ENCODE results near the gene IGF1R. TPM values are rescaled to one million over a fixed set of nuclear protein-coding genes. Genes with fewer than 3 reads are reported as not detected.

The IGF1R gene
- total RNA-seq, 1 experiment from 2014 or later: 3.8 TPM

GRCh38 chr15:98949624-98950023 is 301.3 kb downstream of the IGF1R start:
- Histone ChIP-seq H3K4me1 (ENCODE audit: insufficient read depth, low read length) (peaks cover 10% of the 10 kb centered on the region; the same call in 1 of the 2 replicates), H3K27ac (ENCODE audit: low read length) (no peak overlapping the region), H3K36me3 (ENCODE audit: low read depth, low read length) (no peaks in the 10 kb centered on the region), H3K9me3 (ENCODE audit: low read length) (no peaks in the 10 kb centered on the region), H2AFZ (ENCODE audit: low read length) (no peak overlapping the region), H3K4me3 (ENCODE audit: low read length) (no peak overlapping the region), H3F3A (ENCODE audit: low read length, unreplicated experiment) (no peaks in the 10 kb centered on the region), H3K79me2 (ENCODE audit: low read length) (no peaks in the 10 kb centered on the region), H3K9me2 (replicated peaks; ENCODE audit: low read length) (no peaks in the 10 kb centered on the region), H3K27me3 (ENCODE audit: low read length) (no peaks in the 10 kb centered on the region), H3K4me2 (ENCODE audit: low read length) (no peak overlapping the region), H3K9ac (ENCODE audit: low read length) (no peak overlapping the region), H4K20me1 (ENCODE audit: low read length) (no peaks in the 10 kb centered on the region)
- DNase-seq (no peak), ATAC-seq (no peak)
- TF ChIP-seq EZH2 (IDR thresholded peaks at IDR 0.05; ENCODE audit: low read length, unreplicated experiment) (no peak), CTCF (conservative IDR thresholded peaks at IDR 0.05; ENCODE audit: low read depth, low read length) (no peak), EZH2phosphoT487 (IDR thresholded peaks at IDR 0.05; ENCODE audit: borderline replicate concordance, low read length) (no peak)
- intact Hi-C loops (cut with micrococcal nuclease): no loop called here
- no TSS peak for BruUV-seq (replicated peaks)
- CTCF ChIA-PET: no interaction called here
- POLR2A ChIA-PET (ENCODE audit: unreplicated experiment): no interaction called here

GRCh38 chr15:98950248-98950647 is 301.9 kb downstream of the IGF1R start:
- H3K36me3 ChIP-seq (ENCODE audit: low read depth, low read length): no peaks in the 10 kb centered on the region

More at GRCh38 chr15:98950248-98950647, 301.9 kb downstream of the IGF1R start:
- BruUV-seq (replicated peaks): no TSS peak
- intact Hi-C loops (cut with micrococcal nuclease): no loop called here
- DNase-seq (no peak), ATAC-seq (no peak)
- Histone ChIP-seq H3K27me3 (ENCODE audit: low read length) (no peaks in the 10 kb centered on the region), H3K4me1 (ENCODE audit: insufficient read depth, low read length) (peaks cover 10% of the 10 kb centered on the region; the same call in 1 of the 2 replicates), H4K20me1 (ENCODE audit: low read length) (no peaks in the 10 kb centered on the region), H3K9me3 (ENCODE audit: low read length) (no peaks in the 10 kb centered on the region), H3K9me2 (replicated peaks; ENCODE audit: low read length) (no peaks in the 10 kb centered on the region), H2AFZ (ENCODE audit: low read length) (no peak overlapping the region), H3K9ac (ENCODE audit: low read length) (no peak overlapping the region), H3K27ac (ENCODE audit: low read length) (no peak overlapping the region), H3K4me2 (ENCODE audit: low read length) (no peak overlapping the region), H3K79me2 (ENCODE audit: low read length) (no peaks in the 10 kb centered on the region), H3K4me3 (ENCODE audit: low read length) (no peak overlapping the region), H3F3A (ENCODE audit: low read length, unreplicated experiment) (no peaks in the 10 kb centered on the region)
- no peak for TF ChIP-seq EZH2phosphoT487 (IDR thresholded peaks at IDR 0.05; ENCODE audit: borderline replicate concordance, low read length)
- no peak for TF ChIP-seq CTCF (conservative IDR thresholded peaks at IDR 0.05; ENCODE audit: low read depth, low read length)
- no peak for TF ChIP-seq EZH2 (IDR thresholded peaks at IDR 0.05; ENCODE audit: low read length, unreplicated experiment)
- POLR2A ChIA-PET (ENCODE audit: unreplicated experiment): no interaction called here
- CTCF ChIA-PET: no interaction called here
